Right atrium auricular region (tissue), 2 donors: ENCODE data around the gene SEMA4D. TPM values are rescaled to one million over a fixed set of nuclear protein-coding genes. Genes with fewer than 3 reads are reported as not detected.

ENCODE experiments used
- DNase-seq: peaks from one replicate; pipeline ENCODE4 v3.0.0-alpha.2; 2019; ENCODE audit warnings: low spot score
- H3K27ac ChIP-seq, 2 donors: fragments of 200-600 bp; sonication (generic); 1 replicate in 1 of 2; 2 replicates in 1 of 2; pipeline ENCODE4 v1.5.1; 2016 to 2019
- H3K27me3 ChIP-seq, 2 donors: fragments of 200-600 bp; sonication (generic); one replicate each; pipeline versions ENCODE4 v1.5.1 to v1.6.0; 2017 to 2019
- H3K36me3 ChIP-seq: fragments of 200-600 bp; sonication (generic); one replicate; pipeline ENCODE4 v1.5.1; 2016
- H3K4me1 ChIP-seq, 2 donors: fragments of 200-600 bp; sonication (generic); one replicate each; pipeline versions ENCODE4 v1.5.1 to v1.6.0; 2017 to 2019
- H3K4me3 ChIP-seq, 2 donors: fragments of 200-600 bp; sonication (generic); 1 replicate in 1 of 2; 2 replicates in 1 of 2; pipeline ENCODE4 v1.5.1; 2017 to 2019; ENCODE audit warnings: mild to moderate bottlenecking in 1 of 2, moderate library complexity in 1 of 2
- H3K9me3 ChIP-seq, 2 donors: fragments of 200-600 bp; sonication (generic); one replicate each; pipeline ENCODE4 v1.5.1; 2019
- total RNA-seq, 2 donors: library from RNA; depleted of rRNA; stranded (reverse); fragments of >200 nt; gene quantifications; one replicate each; pipeline ENCODE4 v1.1.0, GENCODE V29; 2016
- TF ChIP-seq, protein P1 (sequence below), 2 donors: fragments of 200-600 bp; sonication (generic); IDR thresholded peaks; one replicate each; pipeline ENCODE4 v1.5.1; 2019; ENCODE audit warnings: antibody characterized with exemption in 2 of 2

Gene SEMA4D
- total RNA-seq, 2 donors from 2014 or later = 14.6 to 22.1 TPM

DNA sequence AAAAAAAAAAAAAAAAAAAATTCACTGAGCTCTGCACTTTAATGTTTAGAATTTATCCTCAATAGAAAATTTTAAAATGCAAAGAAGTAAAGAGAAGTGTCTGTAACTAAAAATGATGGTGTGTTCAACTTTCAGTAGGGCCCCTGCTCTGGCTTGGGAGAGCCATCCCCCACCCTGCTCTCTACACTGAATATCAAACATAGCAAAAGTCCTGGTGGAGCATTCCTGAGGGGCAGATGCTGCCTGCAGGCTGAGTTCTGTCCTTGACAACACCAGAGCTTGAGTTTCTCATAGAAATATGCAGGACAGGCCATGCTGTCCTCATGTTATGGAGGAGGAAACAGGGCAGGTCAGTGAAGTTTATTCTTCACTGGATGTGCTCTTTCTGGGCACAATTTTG, 7.1 kb upstream of the SEMA4D start:
- no peaks in the 10 kb centered on the region for H3K4me1 ChIP-seq
- H3K27ac ChIP-seq = no peak overlapping the region
- H3K4me3 ChIP-seq = no peak overlapping the region
- no peak for DNase-seq
- TF ChIP-seq, protein P1, sequence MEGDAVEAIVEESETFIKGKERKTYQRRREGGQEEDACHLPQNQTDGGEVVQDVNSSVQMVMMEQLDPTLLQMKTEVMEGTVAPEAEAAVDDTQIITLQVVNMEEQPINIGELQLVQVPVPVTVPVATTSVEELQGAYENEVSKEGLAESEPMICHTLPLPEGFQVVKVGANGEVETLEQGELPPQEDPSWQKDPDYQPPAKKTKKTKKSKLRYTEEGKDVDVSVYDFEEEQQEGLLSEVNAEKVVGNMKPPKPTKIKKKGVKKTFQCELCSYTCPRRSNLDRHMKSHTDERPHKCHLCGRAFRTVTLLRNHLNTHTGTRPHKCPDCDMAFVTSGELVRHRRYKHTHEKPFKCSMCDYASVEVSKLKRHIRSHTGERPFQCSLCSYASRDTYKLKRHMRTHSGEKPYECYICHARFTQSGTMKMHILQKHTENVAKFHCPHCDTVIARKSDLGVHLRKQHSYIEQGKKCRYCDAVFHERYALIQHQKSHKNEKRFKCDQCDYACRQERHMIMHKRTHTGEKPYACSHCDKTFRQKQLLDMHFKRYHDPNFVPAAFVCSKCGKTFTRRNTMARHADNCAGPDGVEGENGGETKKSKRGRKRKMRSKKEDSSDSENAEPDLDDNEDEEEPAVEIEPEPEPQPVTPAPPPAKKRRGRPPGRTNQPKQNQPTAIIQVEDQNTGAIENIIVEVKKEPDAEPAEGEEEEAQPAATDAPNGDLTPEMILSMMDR (IDR thresholded peaks at IDR 0.05) = no peak
- no peaks in the 10 kb centered on the region for H3K36me3 ChIP-seq
- H3K27me3 ChIP-seq = no peaks in the 10 kb centered on the region
- H3K9me3 ChIP-seq = no peaks in the 10 kb centered on the region

DNA sequence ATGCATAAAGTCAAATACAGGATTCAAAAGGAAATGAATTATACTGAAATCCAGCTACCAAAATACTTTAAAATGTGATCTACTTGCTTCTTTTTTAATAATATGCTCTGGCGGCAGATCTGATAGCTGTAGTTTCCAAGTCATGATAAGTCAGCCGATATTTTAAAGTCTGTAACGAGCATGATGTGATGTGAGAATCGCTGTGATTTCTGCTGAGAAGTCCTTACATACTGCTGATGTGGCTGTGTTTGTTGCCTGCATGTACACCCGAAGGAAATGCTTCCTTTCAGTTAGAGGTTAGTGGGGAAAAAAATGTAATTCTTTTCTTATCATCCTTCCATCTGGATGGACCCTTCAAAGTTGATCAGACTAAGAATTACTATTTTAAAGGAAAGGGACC, 4.8 kb upstream of the SEMA4D start:
- TF ChIP-seq, protein P1 (IDR thresholded peaks at IDR 0.05) = no peak
- H3K36me3 ChIP-seq = no peaks in the 10 kb centered on the region
- H3K4me1 ChIP-seq = no peaks in the 10 kb centered on the region
- H3K27me3 ChIP-seq = no peaks in the 10 kb centered on the region
- no peak for DNase-seq
- no peak overlapping the region for H3K4me3 ChIP-seq
- H3K27ac ChIP-seq = no peak overlapping the region
- no peaks in the 10 kb centered on the region for H3K9me3 ChIP-seq

DNA sequence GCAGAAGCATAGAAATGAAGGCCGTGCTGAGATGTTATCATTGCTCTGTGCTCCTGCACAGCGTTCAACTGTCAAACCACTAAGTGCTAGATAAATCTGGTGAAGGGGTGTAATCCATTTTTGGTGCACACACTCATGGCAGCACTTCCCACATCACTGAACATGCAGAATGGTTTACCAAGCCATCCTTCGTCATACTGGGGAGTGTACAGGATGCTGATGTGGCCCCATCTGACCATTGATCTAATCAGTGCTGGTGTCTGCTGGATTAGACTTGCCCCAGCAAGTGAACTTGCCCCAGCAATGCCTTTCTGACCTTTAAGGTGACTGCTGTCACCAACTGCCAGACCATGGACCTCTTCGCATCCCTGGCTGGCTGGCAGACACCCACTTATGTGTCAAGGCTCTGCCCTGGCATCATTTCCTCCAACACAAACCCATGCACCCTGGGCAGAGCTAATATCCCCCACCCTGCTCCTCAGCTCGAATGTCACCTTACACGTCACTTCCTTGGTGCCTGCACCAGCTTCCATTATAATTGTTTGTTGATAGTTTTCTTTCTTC, 4.2 kb upstream of the SEMA4D start:
- no peaks in the 10 kb centered on the region for H3K27me3 ChIP-seq
- no peak overlapping the region for H3K27ac ChIP-seq
- DNase-seq = no peak
- H3K4me1 ChIP-seq = peaks cover 0 to 2% of the 10 kb centered on the region in 2 donors
- TF ChIP-seq, protein P1 (IDR thresholded peaks at IDR 0.05) = no peak
- H3K36me3 ChIP-seq = no peaks in the 10 kb centered on the region
- no peak overlapping the region for H3K4me3 ChIP-seq
- no peaks in the 10 kb centered on the region for H3K9me3 ChIP-seq

DNA sequence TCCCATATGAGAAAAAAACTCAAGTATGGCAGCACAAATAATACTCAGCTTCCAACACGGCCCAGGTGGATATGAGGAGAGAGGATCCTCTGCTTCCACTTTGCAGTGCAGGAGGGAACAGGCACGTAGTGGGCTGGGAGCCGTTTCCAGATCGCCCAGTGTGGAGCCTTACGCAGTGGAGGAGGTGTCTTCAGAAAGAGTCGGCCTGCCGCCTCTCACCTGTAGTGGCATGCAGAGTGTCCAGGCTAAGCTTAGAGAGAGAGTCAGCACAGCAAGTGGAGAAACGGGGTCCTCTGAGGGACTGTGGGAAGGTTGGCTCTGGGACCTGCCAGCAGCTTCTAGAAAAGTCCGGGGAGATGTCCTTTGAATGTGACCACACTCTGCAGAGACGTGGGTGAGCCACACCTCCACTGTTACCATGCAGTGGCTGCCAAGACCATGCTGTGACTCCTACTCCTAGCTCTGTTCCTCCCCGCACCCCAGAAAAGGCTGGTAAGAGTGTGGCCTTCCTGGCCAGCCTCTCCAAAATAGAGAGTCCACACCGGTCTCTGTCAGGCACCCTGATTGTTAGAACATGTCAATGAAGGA, 3.5 kb upstream of the SEMA4D start:
- no peak overlapping the region for H3K27ac ChIP-seq
- H3K4me1 ChIP-seq = peaks cover 0 to 9% of the 10 kb centered on the region in 2 donors
- H3K27me3 ChIP-seq = no peaks in the 10 kb centered on the region
- H3K36me3 ChIP-seq = no peaks in the 10 kb centered on the region
- TF ChIP-seq, protein P1 (IDR thresholded peaks at IDR 0.05) = no peak
- no peak for DNase-seq
- no peak overlapping the region for H3K4me3 ChIP-seq
- no peaks in the 10 kb centered on the region for H3K9me3 ChIP-seq

DNA sequence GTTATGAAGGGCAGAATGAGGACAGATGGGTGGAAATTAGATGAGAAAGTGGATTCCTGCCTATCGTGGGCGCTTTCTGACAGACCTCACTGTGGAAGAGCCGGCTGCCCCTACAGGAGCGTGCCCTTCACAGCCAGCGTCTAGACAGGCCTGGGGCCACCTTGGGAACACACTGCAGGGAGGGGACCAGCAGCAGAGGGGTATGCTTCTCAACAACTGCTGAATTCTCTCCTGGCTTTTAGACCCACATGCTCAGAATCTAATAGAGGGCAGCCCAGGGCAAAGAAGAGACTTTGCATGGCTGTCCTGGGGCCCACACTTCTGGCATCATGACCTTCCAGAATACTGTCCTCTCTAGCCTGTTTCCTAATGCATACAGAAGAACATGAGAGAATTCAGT, 2.1 kb upstream of the SEMA4D start:
- TF ChIP-seq, protein P1 (IDR thresholded peaks at IDR 0.05) = no peak
- peaks cover 0 to 16% of the 10 kb centered on the region in 2 donors for H3K4me1 ChIP-seq
- no peak overlapping the region for H3K27ac ChIP-seq
- H3K27me3 ChIP-seq = no peaks in the 10 kb centered on the region
- no peaks in the 10 kb centered on the region for H3K36me3 ChIP-seq
- no peak overlapping the region for H3K4me3 ChIP-seq
- H3K9me3 ChIP-seq = no peaks in the 10 kb centered on the region
- no peak for DNase-seq
